C4-2B (cell line): ENCODE measurements around the gene KAT6B.

Experiments
- ZFX ChIP-seq: fragments of 450-650 bp; IDR thresholded peaks from 2 replicates; pipeline ENCODE4 v1.6.1; 2017
- TF ChIP-seq, protein P1 (sequence below): fragments of 450-650 bp; conservative IDR thresholded peaks from 2 replicates; pipeline ENCODE4 v1.5.1; 2017; ENCODE audit warnings: mild to moderate bottlenecking

DNA sequence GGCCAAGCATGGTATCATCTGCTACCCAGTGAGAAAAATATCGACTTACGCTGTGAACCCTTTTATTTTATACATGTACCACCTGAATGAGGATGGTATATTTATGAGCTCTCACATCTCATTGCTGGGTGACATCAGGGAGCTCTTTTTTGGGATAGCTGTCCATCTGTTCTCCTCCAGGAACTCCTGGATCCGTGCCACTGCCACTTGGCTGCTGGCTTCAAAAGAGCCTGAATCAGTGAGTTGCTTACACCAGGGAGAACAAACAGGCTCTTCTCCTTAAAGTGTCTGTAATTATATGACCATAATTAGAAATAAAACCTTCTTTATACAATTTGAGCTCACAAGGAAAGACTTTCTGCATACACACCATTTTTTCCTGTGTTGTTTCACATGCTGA lies 106.2 kb downstream of the KAT6B start:
- TF ChIP-seq, protein P1, sequence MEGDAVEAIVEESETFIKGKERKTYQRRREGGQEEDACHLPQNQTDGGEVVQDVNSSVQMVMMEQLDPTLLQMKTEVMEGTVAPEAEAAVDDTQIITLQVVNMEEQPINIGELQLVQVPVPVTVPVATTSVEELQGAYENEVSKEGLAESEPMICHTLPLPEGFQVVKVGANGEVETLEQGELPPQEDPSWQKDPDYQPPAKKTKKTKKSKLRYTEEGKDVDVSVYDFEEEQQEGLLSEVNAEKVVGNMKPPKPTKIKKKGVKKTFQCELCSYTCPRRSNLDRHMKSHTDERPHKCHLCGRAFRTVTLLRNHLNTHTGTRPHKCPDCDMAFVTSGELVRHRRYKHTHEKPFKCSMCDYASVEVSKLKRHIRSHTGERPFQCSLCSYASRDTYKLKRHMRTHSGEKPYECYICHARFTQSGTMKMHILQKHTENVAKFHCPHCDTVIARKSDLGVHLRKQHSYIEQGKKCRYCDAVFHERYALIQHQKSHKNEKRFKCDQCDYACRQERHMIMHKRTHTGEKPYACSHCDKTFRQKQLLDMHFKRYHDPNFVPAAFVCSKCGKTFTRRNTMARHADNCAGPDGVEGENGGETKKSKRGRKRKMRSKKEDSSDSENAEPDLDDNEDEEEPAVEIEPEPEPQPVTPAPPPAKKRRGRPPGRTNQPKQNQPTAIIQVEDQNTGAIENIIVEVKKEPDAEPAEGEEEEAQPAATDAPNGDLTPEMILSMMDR: no peak
- no peak for TF ChIP-seq ZFX
